HTERT RPE-1 (cell line): ENCODE results near the gene XPNPEP1.

ENCODE experiments used
- in situ Hi-C: fragments of 300-500 bp; cut with MboI; formaldehyde crosslinking; loops from 4 replicates; pipeline ENCODE4 v1.14.3; 2020; ENCODE audit warnings: low sequenced_read_pairs

The XPNPEP1 gene

GRCh38 chr10:109820620-109821405 lies 102.5 kb downstream of the XPNPEP1 start:
- in situ Hi-C loops, result no loop called here

DNA sequence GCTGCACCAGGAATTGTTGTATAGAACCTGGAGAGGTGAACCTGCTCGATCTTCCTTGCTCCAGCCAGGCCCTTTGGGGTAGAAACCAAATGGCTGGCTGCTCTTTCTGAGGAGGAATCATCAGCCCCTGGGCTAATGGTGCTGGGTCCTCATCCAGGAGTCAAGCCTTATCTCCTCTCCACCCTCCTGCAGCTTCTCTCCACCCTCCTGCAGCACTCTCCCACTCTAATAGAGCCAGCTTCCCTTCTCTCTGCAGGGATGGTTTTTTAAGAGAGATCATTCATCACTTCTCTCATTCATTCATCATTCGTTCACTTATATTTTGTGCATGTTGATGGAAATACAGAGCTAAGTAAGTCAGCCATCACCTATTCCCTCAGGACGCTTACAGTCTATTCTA lies 103.5 kb downstream of the XPNPEP1 start:
- in situ Hi-C loops, result no loop called here
